Natural killer cell (primary cell): Measurements from ENCODE around the gene SLC29A4. TPM values are rescaled to one million over a fixed set of nuclear protein-coding genes. Genes with fewer than 3 reads are reported as not detected.

Source experiments
- ATAC-seq, 3 donors: fragments of 150-1000 bp in 2 of 3; fragments of 200-7000 bp in 1 of 3; cut with Tn5 transposase; 1 replicate in 1 of 3; 2 replicates in 2 of 3; pipeline ENCODE4 v1.10.0; 2021; ENCODE audit warnings: mild to moderate bottlenecking in 2 of 3, moderate library complexity in 2 of 3
- DNase-seq, 2 donors: peaks; one replicate each; pipeline versions ENCODE4 v3.0.0 to v3.0.0-alpha.2; 2013 to 2021; ENCODE audit warnings: mixed read lengths in 1 of 2
- H3K27ac ChIP-seq: one replicate; pipeline ENCODE4 v1.5.1; 2013; ENCODE audit warnings: mild to moderate bottlenecking, low read length
- H3K27me3 ChIP-seq: one replicate; pipeline ENCODE4 v1.6.1; 2013; ENCODE audit warnings: low read length; ENCODE audit not compliant: control insufficient read depth, insufficient read depth
- H3K36me3 ChIP-seq: one replicate; pipeline ENCODE4 v1.6.1; 2013; ENCODE audit warnings: low read length; ENCODE audit not compliant: control insufficient read depth, insufficient read depth
- H3K4me1 ChIP-seq: one replicate; pipeline ENCODE4 v1.6.1; 2013; ENCODE audit warnings: low read length; ENCODE audit not compliant: control insufficient read depth, insufficient read depth
- H3K4me3 ChIP-seq: one replicate; pipeline ENCODE4 v1.5.1; 2013; ENCODE audit warnings: low read length
- H3K9me3 ChIP-seq: one replicate; pipeline ENCODE4 v1.6.1; 2013; ENCODE audit warnings: low read length; ENCODE audit not compliant: control insufficient read depth, insufficient read depth
- H3K27ac Mint-ChIP-seq, 2 donors: one replicate each; pipeline ENCODE4 v1.8.0; 2022; ENCODE audit warnings: mild to moderate bottlenecking in 2 of 2, mixed read lengths in 2 of 2, moderate library complexity in 1 of 2
- H3K27me3 Mint-ChIP-seq, 2 donors: one replicate each; pipeline ENCODE4 v1.8.0; 2022; ENCODE audit warnings: low read depth in 2 of 2, mixed read lengths in 2 of 2
- H3K36me3 Mint-ChIP-seq: one replicate; pipeline ENCODE4 v1.8.0; 2022; ENCODE audit warnings: mixed read lengths
- H3K4me1 Mint-ChIP-seq, 2 donors: one replicate each; pipeline ENCODE4 v1.8.0; 2022; ENCODE audit warnings: mixed read lengths in 2 of 2
- H3K4me3 Mint-ChIP-seq: one replicate; pipeline ENCODE4 v1.8.0; 2022; ENCODE audit warnings: mild to moderate bottlenecking, moderate library complexity, mixed read lengths
- H3K9me3 Mint-ChIP-seq, 2 donors: one replicate each; pipeline ENCODE4 v1.8.0; 2022; ENCODE audit warnings: mixed read lengths in 2 of 2
- WGBS: methylation state at CpG from one replicate; pipeline ENCODE4 v1.1.7; 2013; ENCODE audit warnings: missing lambda C conversion rate; ENCODE audit not compliant: insufficient coverage; 5-methylcytosine and 5-hydroxymethylcytosine counted together
- intact Hi-C: fragments of 100-400 bp; cut with micrococcal nuclease; formaldehyde crosslinking; loops from one replicate; pipeline ENCODE4 v1.14.2; 2022
- total RNA-seq, 4 donors: library from RNA; stranded (reverse); fragments of 120-200 nt in 1 of 4; gene quantifications; one replicate each; pipeline versions ENCODE4 v1.2.3 to v1.2.4, GENCODE V29; 2013 to 2022
- TF ChIP-seq, protein P1 (sequence below): fragments of 200-600 bp; IDR thresholded peaks from one replicate; pipeline ENCODE4 v1.8.0; 2022; ENCODE audit warnings: antibody characterized with exemption

Gene SLC29A4
- total RNA-seq, 3 donors from 2014 or later (not counting 1 experiment from before 2014, with no cell fraction given): 0.16 to 0.95 (median 0.40) TPM

- DNase-seq (no peak), ATAC-seq (no peak)
- no peak overlapping the region for H3K4me3 ChIP-seq
- TF ChIP-seq, protein P1, sequence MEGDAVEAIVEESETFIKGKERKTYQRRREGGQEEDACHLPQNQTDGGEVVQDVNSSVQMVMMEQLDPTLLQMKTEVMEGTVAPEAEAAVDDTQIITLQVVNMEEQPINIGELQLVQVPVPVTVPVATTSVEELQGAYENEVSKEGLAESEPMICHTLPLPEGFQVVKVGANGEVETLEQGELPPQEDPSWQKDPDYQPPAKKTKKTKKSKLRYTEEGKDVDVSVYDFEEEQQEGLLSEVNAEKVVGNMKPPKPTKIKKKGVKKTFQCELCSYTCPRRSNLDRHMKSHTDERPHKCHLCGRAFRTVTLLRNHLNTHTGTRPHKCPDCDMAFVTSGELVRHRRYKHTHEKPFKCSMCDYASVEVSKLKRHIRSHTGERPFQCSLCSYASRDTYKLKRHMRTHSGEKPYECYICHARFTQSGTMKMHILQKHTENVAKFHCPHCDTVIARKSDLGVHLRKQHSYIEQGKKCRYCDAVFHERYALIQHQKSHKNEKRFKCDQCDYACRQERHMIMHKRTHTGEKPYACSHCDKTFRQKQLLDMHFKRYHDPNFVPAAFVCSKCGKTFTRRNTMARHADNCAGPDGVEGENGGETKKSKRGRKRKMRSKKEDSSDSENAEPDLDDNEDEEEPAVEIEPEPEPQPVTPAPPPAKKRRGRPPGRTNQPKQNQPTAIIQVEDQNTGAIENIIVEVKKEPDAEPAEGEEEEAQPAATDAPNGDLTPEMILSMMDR: no peak
- H3K27me3 Mint-ChIP-seq: peaks cover 0 to 9% of the 10 kb centered on the region in 2 donors
- intact Hi-C loops: no loop called here
- peaks cover 7 to 23% of the 10 kb centered on the region in 2 donors for H3K4me1 Mint-ChIP-seq
- H3K9me3 Mint-ChIP-seq: no peaks in the 10 kb centered on the region
- no peaks in the 10 kb centered on the region for H3K9me3 ChIP-seq
- peaks cover 5% of the 10 kb centered on the region for H3K27me3 ChIP-seq
- peak overlapping the region; percentile 89 for H3K4me3 Mint-ChIP-seq
- no peak overlapping the region for H3K27ac ChIP-seq
- WGBS: 78% methylated on average over 33 of the region's 33 CpGs
- H3K4me1 ChIP-seq: peaks cover 21% of the 10 kb centered on the region
- H3K36me3 ChIP-seq: no peaks in the 10 kb centered on the region
- no peaks in the 10 kb centered on the region for H3K36me3 Mint-ChIP-seq
- peak overlapping the region; percentile 46 to 83 for H3K27ac Mint-ChIP-seq
Measured at GRCh38 chr7:5295039-5296014, 12.6 kb downstream of the SLC29A4 start.

DNA sequence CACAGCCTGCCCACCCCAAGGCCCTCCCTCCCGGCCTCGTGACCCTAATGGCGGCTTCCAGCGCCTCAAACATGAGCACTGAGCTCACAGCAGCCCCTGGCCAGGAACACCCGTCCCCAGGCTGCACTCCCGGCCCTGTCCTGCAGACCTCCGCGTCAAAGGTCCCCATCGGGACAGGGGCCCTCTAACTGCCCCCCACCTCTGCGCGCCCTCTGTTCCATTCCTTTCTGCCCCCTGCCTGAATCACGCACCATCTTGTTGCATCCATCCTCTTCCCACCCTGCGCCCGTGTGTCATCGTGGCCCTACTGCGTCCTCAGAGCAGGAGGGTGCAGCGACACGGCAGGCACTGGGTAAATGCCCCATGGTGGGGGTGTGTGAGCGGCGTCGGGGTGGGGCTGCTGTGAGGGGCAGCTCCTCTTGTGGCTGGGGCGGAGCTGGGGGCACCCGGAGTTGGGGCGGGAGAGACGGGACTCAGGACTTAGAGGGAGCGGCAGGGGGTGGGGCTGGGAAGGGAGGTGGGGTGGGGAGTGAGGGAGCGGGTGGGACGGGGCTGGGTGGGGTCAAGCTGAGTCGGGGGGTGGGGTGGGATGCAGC, 13.4 kb downstream of the SLC29A4 start:
- H3K27me3 Mint-ChIP-seq: peaks cover 0 to 10% of the 10 kb centered on the region in 2 donors
- no peak overlapping the region for H3K4me3 ChIP-seq
- H3K27ac ChIP-seq: no peak overlapping the region
- H3K27me3 ChIP-seq: peaks cover 5% of the 10 kb centered on the region
- H3K9me3 ChIP-seq: no peaks in the 10 kb centered on the region
- no peaks in the 10 kb centered on the region for H3K9me3 Mint-ChIP-seq
- peaks cover 21% of the 10 kb centered on the region for H3K4me1 ChIP-seq
- DNase-seq (peak in 1 of 2 donors; percentile 33), ATAC-seq (peak in 2 of 3 donors; percentile 14 to 30)
- peaks cover 7 to 23% of the 10 kb centered on the region in 2 donors for H3K4me1 Mint-ChIP-seq
- WGBS: 14% methylated on average over 24 of the region's 29 CpGs
- peak overlapping the region; percentile 46 to 83 for H3K27ac Mint-ChIP-seq
- H3K36me3 Mint-ChIP-seq: no peaks in the 10 kb centered on the region
- intact Hi-C loops: no loop called here
- TF ChIP-seq, protein P1: no peak
- no peaks in the 10 kb centered on the region for H3K36me3 ChIP-seq
- peak overlapping the region; percentile 89 for H3K4me3 Mint-ChIP-seq

DNA sequence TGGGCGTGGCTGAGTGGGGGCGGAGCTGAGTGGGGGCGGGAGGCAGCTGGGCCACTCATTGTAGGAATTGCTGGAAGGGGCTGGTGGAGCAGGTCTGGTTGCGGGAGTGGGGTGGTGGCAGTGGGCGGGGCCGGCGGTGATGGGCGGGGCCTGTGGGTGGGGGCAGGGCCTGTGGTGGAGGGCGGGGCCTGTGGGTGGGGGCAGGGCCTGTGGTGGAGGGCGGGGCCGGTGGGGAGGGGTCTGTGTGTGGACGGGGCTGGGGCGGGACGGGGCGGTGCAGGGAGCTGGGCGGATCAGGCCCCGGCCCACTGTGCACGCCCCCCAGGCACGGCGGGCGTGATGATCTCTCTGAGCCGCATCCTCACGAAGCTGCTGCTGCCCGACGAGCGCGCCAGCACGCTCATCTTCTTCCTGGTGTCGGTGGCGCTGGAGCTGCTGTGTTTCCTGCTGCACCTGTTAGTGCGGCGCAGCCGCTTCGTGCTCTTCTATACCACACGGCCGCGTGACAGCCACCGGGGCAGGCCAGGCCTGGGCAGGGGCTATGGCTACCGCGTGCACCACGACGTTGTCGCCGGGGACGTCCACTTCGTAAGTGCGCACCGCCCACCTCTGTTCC, 14.0 kb downstream of the SLC29A4 start:
- peak; percentile 60 to 88 for DNase-seq
- Histone ChIP-seq H3K36me3 (no peaks in the 10 kb centered on the region), H3K9me3 (no peaks in the 10 kb centered on the region), H3K4me3 (peak overlapping the region; percentile 32), H3K27me3 (peaks cover 5% of the 10 kb centered on the region), H3K4me1 (peaks cover 21% of the 10 kb centered on the region), H3K27ac (no peak overlapping the region)
- TF ChIP-seq, protein P1: no peak
- 3% methylated on average over 40 of the region's 48 CpGs for WGBS
- Mint-ChIP-seq H3K4me3 (peak overlapping the region; percentile 89), H3K4me1 (peaks cover 7 to 23% of the 10 kb centered on the region in 2 donors), H3K36me3 (no peaks in the 10 kb centered on the region), H3K9me3 (no peaks in the 10 kb centered on the region), H3K27me3 (peaks cover 0 to 15% of the 10 kb centered on the region in 2 donors), H3K27ac (peak overlapping the region; percentile 76 to 83)
- ATAC-seq: peak; percentile 92 to 94 (median 93)
- intact Hi-C loops: no loop called here
